ENCODE data around the gene MEG3. TPM values are rescaled to one million over a fixed set of nuclear protein-coding genes. Genes with fewer than 3 reads are reported as not detected.

MEG3 gene
- total RNA-seq, 2 donors from 2014 or later, result 5.3 to 15.3 TPM

DNA sequence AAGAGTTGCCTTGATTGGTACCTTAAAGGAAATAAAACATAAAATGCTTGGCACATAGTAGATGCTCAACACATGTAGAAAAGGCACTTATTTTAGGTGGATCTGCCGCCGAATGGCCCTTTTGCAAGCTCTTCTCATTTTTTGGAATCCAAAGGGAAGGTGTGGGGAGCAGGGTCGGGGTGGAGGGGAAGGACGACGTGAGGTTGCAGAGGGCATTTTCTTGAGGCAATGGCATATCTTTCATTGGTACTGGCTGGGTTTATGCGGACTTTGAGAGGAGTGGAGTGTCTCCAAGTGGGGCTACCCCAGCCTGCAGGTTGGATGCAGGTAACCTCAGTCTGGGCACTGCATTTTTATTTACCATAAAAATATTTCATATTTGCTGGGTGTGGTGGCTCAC, 69.5 kb downstream of the MEG3 start:
- no peak overlapping the region for H3K9ac ChIP-seq (ENCODE audit: extremely low read depth, low read length, poor library complexity, severe bottlenecking)
- 89 to 92% methylated on average over 2 to 6 of the region's 6 CpGs for WGBS, 2 experiments (ENCODE audit: insufficient coverage in 1 of 2, insufficient read length in 1 of 2)
- H3K9me3 Mint-ChIP-seq, result no peaks in the 10 kb centered on the region
- H3K4me1 ChIP-seq (ENCODE audit: control insufficient read depth, insufficient read depth, low read length), result peaks cover 7% of the 10 kb centered on the region
- no peak overlapping the region for H3K27ac ChIP-seq (ENCODE audit: low read depth, low read length)
- H3K36me3 Mint-ChIP-seq (ENCODE audit: low read depth), result no peaks in the 10 kb centered on the region
- no peak overlapping the region for H3K4me3 ChIP-seq (ENCODE audit: low read length)
- peaks cover 12% of the 10 kb centered on the region for H3K27me3 Mint-ChIP-seq (ENCODE audit: insufficient read depth)
- H3K36me3 ChIP-seq (ENCODE audit: control insufficient read depth, insufficient read depth, low read length), result no peaks in the 10 kb centered on the region
- H3K9me3 ChIP-seq (ENCODE audit: control insufficient read depth, low read length), result no peaks in the 10 kb centered on the region
- no peak overlapping the region for H3K27ac Mint-ChIP-seq
- TF ChIP-seq, protein P1, sequence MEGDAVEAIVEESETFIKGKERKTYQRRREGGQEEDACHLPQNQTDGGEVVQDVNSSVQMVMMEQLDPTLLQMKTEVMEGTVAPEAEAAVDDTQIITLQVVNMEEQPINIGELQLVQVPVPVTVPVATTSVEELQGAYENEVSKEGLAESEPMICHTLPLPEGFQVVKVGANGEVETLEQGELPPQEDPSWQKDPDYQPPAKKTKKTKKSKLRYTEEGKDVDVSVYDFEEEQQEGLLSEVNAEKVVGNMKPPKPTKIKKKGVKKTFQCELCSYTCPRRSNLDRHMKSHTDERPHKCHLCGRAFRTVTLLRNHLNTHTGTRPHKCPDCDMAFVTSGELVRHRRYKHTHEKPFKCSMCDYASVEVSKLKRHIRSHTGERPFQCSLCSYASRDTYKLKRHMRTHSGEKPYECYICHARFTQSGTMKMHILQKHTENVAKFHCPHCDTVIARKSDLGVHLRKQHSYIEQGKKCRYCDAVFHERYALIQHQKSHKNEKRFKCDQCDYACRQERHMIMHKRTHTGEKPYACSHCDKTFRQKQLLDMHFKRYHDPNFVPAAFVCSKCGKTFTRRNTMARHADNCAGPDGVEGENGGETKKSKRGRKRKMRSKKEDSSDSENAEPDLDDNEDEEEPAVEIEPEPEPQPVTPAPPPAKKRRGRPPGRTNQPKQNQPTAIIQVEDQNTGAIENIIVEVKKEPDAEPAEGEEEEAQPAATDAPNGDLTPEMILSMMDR (conservative IDR thresholded peaks at IDR 0.05), result no peak
- peaks cover 10% of the 10 kb centered on the region for H3K27me3 ChIP-seq (ENCODE audit: control insufficient read depth, insufficient read depth, low read length, poor library complexity, severe bottlenecking)
- H3K4me3 Mint-ChIP-seq, result no peak overlapping the region
- H3K4me1 Mint-ChIP-seq, result peaks cover 21% of the 10 kb centered on the region
- no peak for DNase-seq

DNA sequence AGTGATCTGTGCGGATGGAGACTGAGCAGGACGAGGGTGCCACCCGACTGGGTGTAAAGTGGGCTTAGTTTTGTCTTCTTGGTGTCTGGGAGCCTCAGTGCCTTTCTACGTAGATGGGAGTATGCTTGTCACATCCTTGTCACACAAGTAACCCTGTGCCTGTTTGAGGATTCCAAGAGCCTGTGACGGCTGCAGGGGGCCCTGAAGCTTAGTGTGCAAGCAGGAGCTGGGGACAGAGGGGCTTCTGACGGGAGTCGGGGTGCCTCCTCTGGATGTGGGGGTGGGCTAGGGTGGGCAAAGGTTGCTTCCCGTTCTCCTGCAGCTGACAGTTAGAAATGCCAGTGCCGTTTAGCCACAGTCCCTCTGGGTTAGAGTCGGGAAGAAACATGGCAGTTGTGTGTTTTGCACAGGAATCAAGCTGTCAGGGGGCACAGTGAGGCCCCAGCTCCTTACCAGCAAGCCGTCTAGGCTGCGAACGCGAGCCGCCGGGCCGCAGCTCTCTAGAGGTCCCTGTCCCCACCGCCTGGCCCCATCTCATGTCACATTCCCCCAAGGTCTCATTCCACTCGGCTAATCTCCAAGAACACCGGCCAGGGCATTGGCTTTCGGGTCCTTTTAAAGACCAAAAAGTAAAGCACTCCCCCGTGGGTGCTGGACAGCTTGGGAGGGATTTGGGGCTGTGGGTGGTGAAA, 70.6 kb downstream of the MEG3 start:
- TF ChIP-seq, protein P1 (conservative IDR thresholded peaks at IDR 0.05), result no peak
- no peak overlapping the region for H3K27ac Mint-ChIP-seq
- H3K9me3 ChIP-seq (ENCODE audit: control insufficient read depth, low read length), result peaks cover 3% of the 10 kb centered on the region
- WGBS, 2 experiments (ENCODE audit: insufficient coverage in 1 of 2, insufficient read length in 1 of 2), result 74 to 85% methylated on average over 6 to 22 of the region's 22 CpGs
- peaks cover 26% of the 10 kb centered on the region for H3K4me1 Mint-ChIP-seq
- H3K9me3 Mint-ChIP-seq, result no peaks in the 10 kb centered on the region
- no peaks in the 10 kb centered on the region for H3K36me3 ChIP-seq (ENCODE audit: control insufficient read depth, insufficient read depth, low read length)
- DNase-seq, result peak; percentile 41
- H3K36me3 Mint-ChIP-seq (ENCODE audit: low read depth), result no peaks in the 10 kb centered on the region
- no peak overlapping the region for H3K27ac ChIP-seq (ENCODE audit: low read depth, low read length)
- peaks cover 8% of the 10 kb centered on the region for H3K4me1 ChIP-seq (ENCODE audit: control insufficient read depth, insufficient read depth, low read length)
- H3K4me3 ChIP-seq (ENCODE audit: low read length), result no peak overlapping the region
- H3K9ac ChIP-seq (ENCODE audit: extremely low read depth, low read length, poor library complexity, severe bottlenecking), result no peak overlapping the region
- H3K27me3 ChIP-seq (ENCODE audit: control insufficient read depth, insufficient read depth, low read length, poor library complexity, severe bottlenecking), result peaks cover 10% of the 10 kb centered on the region
- H3K27me3 Mint-ChIP-seq (ENCODE audit: insufficient read depth), result peaks cover 14% of the 10 kb centered on the region
- no peak overlapping the region for H3K4me3 Mint-ChIP-seq

DNA sequence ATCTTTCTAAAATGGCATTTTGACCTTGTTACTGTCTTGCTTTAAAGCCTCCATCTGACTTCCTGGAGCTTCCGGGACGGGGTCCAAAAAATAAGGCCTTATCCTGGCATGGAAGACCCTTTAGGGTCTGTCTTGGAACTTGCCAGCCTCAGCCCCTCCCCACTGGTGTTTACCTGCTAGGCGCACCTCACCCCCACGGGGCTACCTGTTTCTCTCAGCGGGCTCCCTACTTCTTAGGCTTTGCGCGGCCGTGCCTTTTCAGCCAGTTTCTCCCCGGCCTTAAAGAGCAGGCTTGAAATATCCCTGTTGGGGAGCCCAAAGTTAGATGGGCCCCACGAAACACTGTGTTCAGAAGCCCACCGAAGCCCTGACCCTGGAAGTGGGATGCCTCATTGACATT, 72.5 kb downstream of the MEG3 start:
- peaks cover 9% of the 10 kb centered on the region for H3K9me3 ChIP-seq (ENCODE audit: control insufficient read depth, low read length)
- H3K27ac ChIP-seq (ENCODE audit: low read depth, low read length), result no peak overlapping the region
- Mint-ChIP-seq H3K9me3 (no peaks in the 10 kb centered on the region), H3K36me3 (ENCODE audit: low read depth) (peaks cover 2% of the 10 kb centered on the region), H3K27me3 (ENCODE audit: insufficient read depth) (peaks cover 21% of the 10 kb centered on the region), H3K4me3 (no peak overlapping the region), H3K4me1 (peaks cover 41% of the 10 kb centered on the region), H3K27ac (no peak overlapping the region)
- H3K4me1 ChIP-seq (ENCODE audit: control insufficient read depth, insufficient read depth, low read length), result peaks cover 12% of the 10 kb centered on the region
- WGBS, 2 experiments (ENCODE audit: insufficient coverage in 1 of 2, insufficient read length in 1 of 2), result 69 to 77% methylated on average over 10 to 11 of the region's 11 CpGs
- H3K9ac ChIP-seq (ENCODE audit: extremely low read depth, low read length, poor library complexity, severe bottlenecking), result no peak overlapping the region
- peaks cover 10% of the 10 kb centered on the region for H3K27me3 ChIP-seq (ENCODE audit: control insufficient read depth, insufficient read depth, low read length, poor library complexity, severe bottlenecking)
- DNase-seq, result peak; percentile 33
- TF ChIP-seq, protein P1 (conservative IDR thresholded peaks at IDR 0.05), result no peak
- no peaks in the 10 kb centered on the region for H3K36me3 ChIP-seq (ENCODE audit: control insufficient read depth, insufficient read depth, low read length)
- H3K4me3 ChIP-seq (ENCODE audit: low read length), result no peak overlapping the region
